ENCODE data around the gene ASXL1.

The ASXL1 gene

GRCh38 chr20:32439132-32439829, 81.2 kb downstream of the ASXL1 start:
- no peak for DNase-seq (ENCODE audit: low spot score in 2 of 2)
- peaks cover 19% of the 10 kb centered on the region for H3K4me1 Mint-ChIP-seq
- no peaks in the 10 kb centered on the region for H3K9me3 Mint-ChIP-seq
- H3K27ac Mint-ChIP-seq: peak overlapping the region; percentile 45
- no peak overlapping the region for H3K4me3 Mint-ChIP-seq
- peaks cover 10% of the 10 kb centered on the region for H3K36me3 Mint-ChIP-seq
- no peaks in the 10 kb centered on the region for H3K27me3 Mint-ChIP-seq
- no peak for ATAC-seq (ENCODE audit: low read depth)

GRCh38 chr20:32440069-32440757, 82.1 kb downstream of the ASXL1 start:
- peaks cover 25% of the 10 kb centered on the region for H3K4me1 Mint-ChIP-seq
- no peaks in the 10 kb centered on the region for H3K27me3 Mint-ChIP-seq
- H3K27ac Mint-ChIP-seq: no peak overlapping the region
- no peak for DNase-seq (ENCODE audit: low spot score in 2 of 2)
- H3K36me3 Mint-ChIP-seq: peaks cover 12% of the 10 kb centered on the region
- no peak for ATAC-seq (ENCODE audit: low read depth)
- H3K9me3 Mint-ChIP-seq: no peaks in the 10 kb centered on the region
- no peak overlapping the region for H3K4me3 Mint-ChIP-seq

- Mint-ChIP-seq H3K27me3 (no peaks in the 10 kb centered on the region), H3K4me3 (no peak overlapping the region), H3K27ac (no peak overlapping the region), H3K36me3 (peaks cover 14% of the 10 kb centered on the region), H3K4me1 (peaks cover 29% of the 10 kb centered on the region), H3K9me3 (no peaks in the 10 kb centered on the region)
- DNase-seq (ENCODE audit: low spot score in 2 of 2) (no peak), ATAC-seq (ENCODE audit: low read depth) (no peak)
Measured at GRCh38 chr20:32440758-32441078, 82.6 kb downstream of the ASXL1 start.

- Mint-ChIP-seq H3K27me3 (no peaks in the 10 kb centered on the region), H3K4me1 (peaks cover 29% of the 10 kb centered on the region), H3K36me3 (peaks cover 14% of the 10 kb centered on the region), H3K27ac (no peak overlapping the region), H3K9me3 (no peaks in the 10 kb centered on the region), H3K4me3 (no peak overlapping the region)
- no peak for ATAC-seq (ENCODE audit: low read depth)
- DNase-seq (ENCODE audit: low spot score in 2 of 2): no peak
Measured at GRCh38 chr20:32441638-32442037, 83.5 kb downstream of the ASXL1 start.

- DNase-seq (ENCODE audit: low spot score in 2 of 2) (no peak), ATAC-seq (ENCODE audit: low read depth) (no peak)
- H3K4me3 Mint-ChIP-seq: no peak overlapping the region
- H3K4me1 Mint-ChIP-seq: peaks cover 29% of the 10 kb centered on the region
- peaks cover 13% of the 10 kb centered on the region for H3K36me3 Mint-ChIP-seq
- H3K9me3 Mint-ChIP-seq: no peaks in the 10 kb centered on the region
- no peaks in the 10 kb centered on the region for H3K27me3 Mint-ChIP-seq
- peak overlapping the region; percentile 85 for H3K27ac Mint-ChIP-seq
Measured at GRCh38 chr20:32442630-32443373, 84.7 kb downstream of the ASXL1 start.

- H3K9me3 Mint-ChIP-seq: no peaks in the 10 kb centered on the region
- H3K27me3 Mint-ChIP-seq: no peaks in the 10 kb centered on the region
- H3K36me3 Mint-ChIP-seq: peaks cover 13% of the 10 kb centered on the region
- ATAC-seq (ENCODE audit: low read depth) (peak; percentile 66), DNase-seq (ENCODE audit: low spot score in 2 of 2) (no peak)
- H3K4me3 Mint-ChIP-seq: no peak overlapping the region
- H3K27ac Mint-ChIP-seq: peak overlapping the region; percentile 85
- peaks cover 29% of the 10 kb centered on the region for H3K4me1 Mint-ChIP-seq
Measured at GRCh38 chr20:32443386-32443974, 85.3 kb downstream of the ASXL1 start.

- no peaks in the 10 kb centered on the region for H3K27me3 Mint-ChIP-seq
- H3K4me1 Mint-ChIP-seq: peaks cover 29% of the 10 kb centered on the region
- H3K27ac Mint-ChIP-seq: peak overlapping the region; percentile 86
- no peaks in the 10 kb centered on the region for H3K9me3 Mint-ChIP-seq
- peaks cover 9% of the 10 kb centered on the region for H3K36me3 Mint-ChIP-seq
- ATAC-seq (ENCODE audit: low read depth) (no peak), DNase-seq (ENCODE audit: low spot score in 2 of 2) (no peak)
- H3K4me3 Mint-ChIP-seq: no peak overlapping the region
Measured at GRCh38 chr20:32444474-32445220, 86.5 kb downstream of the ASXL1 start.

GRCh38 chr20:32445539-32446273, 87.6 kb downstream of the ASXL1 start:
- H3K4me1 Mint-ChIP-seq: peaks cover 35% of the 10 kb centered on the region
- H3K9me3 Mint-ChIP-seq: no peaks in the 10 kb centered on the region
- H3K27ac Mint-ChIP-seq: peak overlapping the region; percentile 86
- no peaks in the 10 kb centered on the region for H3K27me3 Mint-ChIP-seq
- peak; percentile 65 for ATAC-seq (ENCODE audit: low read depth)
- no peak overlapping the region for H3K4me3 Mint-ChIP-seq
- DNase-seq (ENCODE audit: low spot score in 2 of 2): no peak
- peaks cover 9% of the 10 kb centered on the region for H3K36me3 Mint-ChIP-seq

GRCh38 chr20:32446301-32447100, 88.4 kb downstream of the ASXL1 start:
- peaks cover 14% of the 10 kb centered on the region for H3K36me3 Mint-ChIP-seq

GRCh38 chr20:32447136-32448027, 89.3 kb downstream of the ASXL1 start:
- H3K4me1 Mint-ChIP-seq: peaks cover 33% of the 10 kb centered on the region
- H3K27ac Mint-ChIP-seq: peak overlapping the region; percentile 32
- no peaks in the 10 kb centered on the region for H3K27me3 Mint-ChIP-seq
- DNase-seq (ENCODE audit: low spot score in 2 of 2) (no peak), ATAC-seq (ENCODE audit: low read depth) (no peak)
- H3K9me3 Mint-ChIP-seq: no peaks in the 10 kb centered on the region
- H3K4me3 Mint-ChIP-seq: no peak overlapping the region
- peaks cover 13% of the 10 kb centered on the region for H3K36me3 Mint-ChIP-seq

More at GRCh38 chr20:32446301-32447100, 88.4 kb downstream of the ASXL1 start:
- peaks cover 37% of the 10 kb centered on the region for H3K4me1 Mint-ChIP-seq
- DNase-seq (ENCODE audit: low spot score in 2 of 2) (no peak), ATAC-seq (ENCODE audit: low read depth) (no peak)
- H3K27ac Mint-ChIP-seq: peak overlapping the region; percentile 14
- H3K9me3 Mint-ChIP-seq: no peaks in the 10 kb centered on the region
- no peak overlapping the region for H3K4me3 Mint-ChIP-seq
- no peaks in the 10 kb centered on the region for H3K27me3 Mint-ChIP-seq

- DNase-seq (ENCODE audit: low spot score in 2 of 2) (no peak), ATAC-seq (ENCODE audit: low read depth) (no peak)
- Mint-ChIP-seq H3K27ac (peak overlapping the region; percentile 32), H3K9me3 (no peaks in the 10 kb centered on the region), H3K4me1 (peaks cover 26% of the 10 kb centered on the region), H3K36me3 (peaks cover 20% of the 10 kb centered on the region), H3K27me3 (no peaks in the 10 kb centered on the region), H3K4me3 (no peak overlapping the region)
Measured at GRCh38 chr20:32448306-32449056, 90.3 kb downstream of the ASXL1 start.

All from memory B cell (primary cell).